NB4 (cell line): ENCODE data around the gene LVRN.

Experiments used
- CTCF ChIP-seq: IDR thresholded peaks from one replicate; pipeline ENCODE4 v1.5.1; 2012; ENCODE audit warnings: low read depth, low read length
- MAX ChIP-seq: IDR thresholded peaks from 2 replicates; pipeline ENCODE4 v1.6.1; 2011; ENCODE audit warnings: low read depth, low read length
- MYC ChIP-seq: IDR thresholded peaks from 2 replicates; pipeline ENCODE4 v1.6.1; 2011; ENCODE audit warnings: low read depth, low read length
- POLR2A ChIP-seq: IDR thresholded peaks from 2 replicates; pipeline ENCODE4 v1.6.1; 2011; ENCODE audit warnings: mild to moderate bottlenecking; ENCODE audit not compliant: insufficient read length; ENCODE audit errors: extremely low read depth

- no peak for TF ChIP-seq CTCF
- no peak for TF ChIP-seq POLR2A
- TF ChIP-seq MAX = no peak
- TF ChIP-seq MYC = no peak
Observed at GRCh38 chr5:115961381-115962238, 665 bp upstream of the LVRN start.
